IPS-NIHi7 (cell line): ENCODE data around the gene SFSWAP.
"Not testable (repeated sequence)": the region's sequence is repeated elsewhere in the genome, so short reads cannot be mapped to it uniquely, and the experiment has no call there.

Source experiments
- DNase-seq: peaks from one replicate; pipeline ENCODE4 v3.0.0; 2012; ENCODE audit warnings: mixed read lengths; ENCODE audit errors: extremely low spot score

Gene SFSWAP

DNA sequence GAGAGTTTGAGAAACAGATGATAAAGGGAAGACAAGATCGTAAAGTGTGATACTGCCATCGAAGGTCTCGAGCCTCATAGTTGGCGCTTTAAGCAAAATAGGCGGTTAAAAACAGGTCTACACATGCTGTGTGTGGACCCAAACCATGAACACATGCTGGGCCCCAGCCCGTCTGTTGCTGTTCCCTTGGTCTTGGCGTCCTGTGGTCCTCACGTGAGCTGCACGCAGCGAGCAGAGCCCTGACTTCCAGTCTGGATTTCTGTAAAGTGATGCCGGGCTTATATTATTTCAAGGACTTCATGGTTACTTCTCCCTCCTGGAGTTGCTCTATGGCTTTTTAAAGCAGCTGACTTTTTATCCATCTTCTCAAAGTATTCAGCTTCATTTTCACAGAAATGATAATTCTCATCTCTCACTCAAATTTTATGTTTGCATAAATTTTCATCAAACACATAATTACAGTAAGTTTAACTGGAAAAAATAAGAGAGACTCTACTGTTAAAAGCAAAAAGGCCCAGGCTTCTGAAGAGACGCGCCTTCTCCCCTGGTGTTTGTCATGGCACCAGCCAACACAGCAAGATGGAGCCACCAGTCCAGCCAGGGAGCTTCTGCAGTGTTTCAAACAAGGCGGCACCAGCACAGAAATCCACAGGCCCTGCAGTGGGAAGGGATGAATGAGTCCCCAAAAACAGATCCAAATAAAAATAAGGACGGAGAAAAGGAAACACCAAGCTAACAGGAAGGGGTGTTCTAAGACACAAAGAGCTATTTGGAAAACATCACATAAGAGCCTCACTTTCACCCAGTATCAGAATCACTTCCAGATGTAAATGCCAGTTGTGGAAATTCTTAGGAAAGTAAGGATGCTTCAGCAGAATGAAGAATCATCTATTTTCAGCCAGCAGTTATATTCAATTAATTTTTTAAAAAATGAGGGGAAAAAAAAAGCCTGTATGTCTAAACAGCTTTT lies 24.9 kb downstream of the SFSWAP start:
- DNase-seq = no peak

DNA sequence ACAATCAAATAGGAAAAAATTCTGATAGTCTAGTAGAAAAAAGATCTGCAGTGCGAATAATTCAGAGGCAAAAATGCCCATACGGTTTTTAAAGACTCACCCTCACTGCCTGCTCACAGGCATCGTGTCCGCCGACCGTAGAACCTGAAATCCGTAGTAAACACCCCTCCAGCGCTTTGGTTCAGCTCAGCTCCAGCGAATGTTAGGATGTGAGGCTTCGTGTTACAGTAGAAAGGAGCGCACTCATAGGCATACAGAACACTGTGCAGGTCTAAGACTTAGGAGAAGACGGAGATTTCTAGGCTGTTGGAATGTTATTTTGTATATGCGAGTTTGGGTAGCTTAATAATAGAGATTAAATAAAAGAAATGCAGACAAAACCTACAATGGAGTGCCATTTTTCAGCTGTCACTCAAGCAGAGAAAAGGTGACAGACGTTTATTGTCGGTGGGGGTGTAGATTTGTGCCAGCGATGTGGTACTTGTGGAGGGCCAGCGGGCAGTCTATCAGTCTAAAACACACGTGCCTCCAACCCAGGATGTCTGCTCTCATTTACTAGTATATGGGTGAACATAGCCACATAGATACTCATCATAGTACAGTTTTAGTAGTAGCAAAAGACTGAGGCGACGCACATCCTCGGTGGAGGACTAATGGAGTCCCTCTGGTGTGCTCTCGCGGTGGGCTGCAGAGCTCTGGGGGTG lies 25.7 kb downstream of the SFSWAP start:
- no peak for DNase-seq

DNA sequence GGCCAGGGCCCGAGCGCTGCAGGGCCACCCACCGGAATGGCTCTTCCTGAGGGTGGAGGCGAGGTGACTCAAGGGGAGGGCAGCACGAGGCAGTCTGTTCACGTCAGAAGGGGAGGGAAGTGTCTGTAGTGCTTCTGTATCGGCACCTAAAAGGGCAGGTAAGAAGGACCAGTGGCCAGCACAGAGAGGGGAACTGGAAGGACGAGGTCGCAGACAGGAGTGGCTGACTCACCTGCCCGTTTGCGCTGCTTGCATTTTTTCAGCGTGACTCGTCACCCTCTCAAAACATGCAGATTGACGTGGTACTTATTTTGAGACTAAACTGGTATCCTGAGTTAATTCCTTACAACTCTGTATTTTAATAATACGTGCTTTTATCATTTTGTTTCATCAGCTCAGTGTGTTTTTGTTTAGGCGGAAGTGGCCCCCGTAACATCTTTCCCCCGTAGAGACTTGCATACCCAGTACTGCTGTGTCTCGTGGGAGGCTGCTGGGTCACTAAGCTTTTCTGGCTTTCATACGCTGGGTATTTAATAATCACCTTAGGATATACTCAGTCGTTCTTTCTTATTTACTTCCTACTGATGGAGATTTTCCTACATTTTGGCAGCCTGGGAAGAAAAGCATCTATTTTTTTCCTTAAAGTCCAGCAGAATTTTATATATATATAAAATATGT lies 26.4 kb downstream of the SFSWAP start:
- peak; percentile 73 for DNase-seq

DNA sequence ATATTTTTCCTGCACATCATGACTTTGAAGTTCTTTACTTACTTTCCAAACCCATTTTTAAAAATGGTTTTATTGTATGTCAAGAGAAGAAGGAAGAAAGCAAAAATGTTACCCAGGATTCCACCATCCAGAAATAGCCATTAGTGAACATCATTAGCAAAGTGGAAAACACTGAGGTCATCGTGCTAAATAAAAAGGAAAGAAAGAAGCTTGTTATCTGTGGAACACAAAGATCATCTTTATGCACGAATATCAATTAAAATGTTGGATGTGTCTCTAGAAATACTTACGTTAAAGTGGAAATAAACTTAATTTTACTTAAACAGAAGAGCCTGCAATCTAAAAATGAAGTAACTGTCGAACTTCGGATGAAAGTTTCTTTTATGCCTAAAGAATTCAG lies 27.3 kb downstream of the SFSWAP start:
- no peak for DNase-seq

DNA sequence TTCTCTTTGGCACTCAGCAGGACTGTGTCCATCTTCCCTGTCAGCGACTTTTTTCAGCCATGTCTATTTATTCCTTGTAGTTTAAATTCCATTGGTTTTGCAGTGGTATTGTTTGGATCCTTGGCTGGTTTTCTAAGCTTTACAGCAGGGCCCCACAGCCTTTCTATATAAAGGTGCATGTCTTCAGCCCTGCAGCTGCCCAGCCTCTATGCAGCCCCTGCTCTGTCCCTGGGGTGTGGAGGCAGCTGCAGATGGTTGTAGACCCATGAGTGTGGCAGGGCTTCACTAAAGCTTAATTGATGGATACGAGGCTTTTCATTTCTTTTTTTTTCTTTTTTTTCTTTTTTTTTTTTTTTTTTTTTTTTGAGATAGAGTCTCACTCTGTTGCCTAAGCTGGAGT lies 29.7 kb downstream of the SFSWAP start:
- DNase-seq = no peak

DNA sequence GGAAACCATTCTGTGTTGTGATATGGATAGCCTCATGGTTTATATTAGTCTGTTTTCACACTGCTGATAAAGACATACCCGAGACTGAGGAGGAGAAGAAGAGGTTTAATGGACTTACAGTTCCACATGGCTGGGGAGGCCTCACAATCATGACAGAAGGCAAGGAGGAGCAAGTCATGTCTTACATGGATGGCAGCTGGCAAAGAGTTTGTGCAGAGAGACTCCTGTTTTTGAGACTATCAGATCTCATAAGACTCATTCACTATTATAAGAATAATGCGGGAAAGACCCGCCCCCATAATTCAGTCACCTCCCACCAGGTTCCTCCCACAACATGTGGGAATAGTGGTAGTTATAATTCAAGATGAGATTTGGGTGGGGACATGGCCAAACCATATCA lies 31.9 kb downstream of the SFSWAP start:
- not testable (repeated sequence) for DNase-seq

GRCh38 chr12:131743410-131743809 lies 32.5 kb downstream of the SFSWAP start:
- DNase-seq = not testable (repeated sequence)

- DNase-seq = not testable (repeated sequence)
These were observed 33.0 kb downstream of the SFSWAP start for GRCh38 chr12:131743880-131744279.

GRCh38 chr12:131744675-131745074 lies 33.8 kb downstream of the SFSWAP start:
- not testable (repeated sequence) for DNase-seq

- no peak for DNase-seq
These were observed 34.8 kb downstream of the SFSWAP start for GRCh38 chr12:131745706-131746105.

DNA sequence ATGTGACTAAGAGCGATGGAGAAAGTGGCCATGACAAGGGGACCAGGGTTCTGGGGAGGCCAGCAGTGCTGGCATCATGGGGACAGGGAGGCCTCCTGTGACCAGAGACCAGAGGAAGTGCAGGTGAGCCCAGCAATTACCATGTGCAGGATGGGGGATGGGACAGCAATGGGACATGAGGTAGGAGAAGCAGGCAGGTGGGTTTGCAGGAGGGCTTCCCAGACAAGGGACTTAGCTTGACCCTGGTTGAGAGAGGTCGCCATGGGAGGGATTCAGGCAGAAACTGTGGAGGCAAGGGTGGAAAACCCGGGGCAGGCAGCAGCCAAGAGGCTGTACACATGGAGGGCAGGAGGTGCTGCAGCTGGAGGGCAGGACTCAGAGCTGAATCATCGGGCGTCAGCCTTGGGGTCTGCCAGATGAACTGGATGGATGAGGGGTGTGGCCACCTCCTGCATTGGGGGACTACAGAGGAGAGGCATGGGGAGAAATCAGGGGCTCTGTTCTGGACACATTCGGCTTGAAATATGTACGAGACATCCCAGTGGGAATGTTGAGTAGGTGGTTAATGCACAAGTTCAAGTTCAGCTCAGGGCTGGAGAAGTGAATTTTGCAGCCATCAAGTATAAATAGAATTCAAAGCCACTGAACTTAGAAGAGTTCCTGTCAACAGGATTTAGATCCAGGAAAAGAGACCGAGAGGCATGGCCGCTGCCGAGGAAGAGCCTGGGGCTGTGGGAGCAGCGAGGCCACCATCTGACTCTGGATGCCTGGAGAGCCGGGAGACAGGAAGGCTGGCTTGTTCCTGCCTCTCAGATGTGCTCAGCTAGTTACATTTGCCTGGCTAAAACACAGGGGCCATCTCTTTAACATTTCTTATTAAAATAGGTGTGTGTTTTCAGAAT lies 36.6 kb downstream of the SFSWAP start:
- no peak for DNase-seq

GRCh38 chr12:131749618-131750315 lies 38.9 kb downstream of the SFSWAP start:
- DNase-seq = no peak

DNA sequence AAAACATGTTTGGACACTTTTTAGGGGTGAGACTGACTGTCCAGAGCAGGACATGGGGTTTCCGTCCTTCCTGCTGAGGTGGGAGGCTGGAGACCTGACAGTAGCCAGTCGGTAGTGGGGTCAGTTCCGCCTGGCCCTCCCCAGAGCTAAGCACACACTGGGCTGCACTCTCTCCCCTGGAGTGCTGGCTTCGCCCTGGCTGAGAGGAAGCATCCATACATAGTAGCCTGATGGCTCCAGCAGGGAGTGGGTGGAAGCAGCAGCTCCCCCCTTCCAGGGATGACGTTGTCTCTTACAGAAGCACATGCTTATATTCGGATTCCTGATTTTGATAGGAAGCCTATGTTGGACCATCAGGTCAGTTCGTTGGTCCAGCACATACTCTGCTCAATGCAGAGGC lies 40.4 kb downstream of the SFSWAP start:
- DNase-seq = no peak

DNA sequence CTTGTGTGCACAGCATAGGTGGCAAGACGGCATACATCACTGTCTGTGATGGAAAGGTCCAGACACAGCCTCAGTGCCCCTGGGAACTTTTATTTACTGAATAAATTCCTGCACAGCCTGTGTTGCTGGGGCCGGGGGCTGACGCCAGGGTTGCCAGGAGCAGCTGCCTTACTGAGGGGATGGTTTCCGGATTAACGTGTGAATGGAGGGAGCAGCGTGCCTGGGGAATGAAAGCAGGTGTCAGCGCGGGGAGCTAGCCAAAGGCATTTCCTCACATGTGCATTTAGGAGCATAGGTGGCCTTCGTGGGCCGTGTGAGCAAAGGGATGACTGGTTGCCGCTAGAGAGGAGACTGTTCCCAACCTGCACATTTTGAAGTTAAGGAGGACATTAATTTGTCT lies 41.6 kb downstream of the SFSWAP start:
- peak; percentile 50 for DNase-seq

DNA sequence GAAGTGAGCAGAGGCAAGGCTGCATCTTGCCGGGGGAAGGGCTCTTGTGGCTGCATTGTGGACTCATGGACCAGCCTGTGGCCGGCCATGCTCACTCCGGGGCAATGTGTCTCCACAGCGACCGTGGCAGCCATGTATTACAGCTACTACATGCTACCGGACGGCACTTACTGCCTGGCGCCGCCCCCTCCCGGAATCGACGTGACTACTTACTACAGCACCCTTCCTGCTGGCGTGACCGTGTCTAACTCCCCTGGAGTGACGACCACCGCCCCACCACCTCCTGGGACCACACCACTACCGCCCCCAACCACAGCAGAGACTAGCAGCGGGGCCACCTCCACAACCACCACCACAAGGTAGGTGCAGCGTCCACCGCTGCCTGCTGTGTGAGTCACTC lies 42.1 kb downstream of the SFSWAP start:
- no peak for DNase-seq

DNA sequence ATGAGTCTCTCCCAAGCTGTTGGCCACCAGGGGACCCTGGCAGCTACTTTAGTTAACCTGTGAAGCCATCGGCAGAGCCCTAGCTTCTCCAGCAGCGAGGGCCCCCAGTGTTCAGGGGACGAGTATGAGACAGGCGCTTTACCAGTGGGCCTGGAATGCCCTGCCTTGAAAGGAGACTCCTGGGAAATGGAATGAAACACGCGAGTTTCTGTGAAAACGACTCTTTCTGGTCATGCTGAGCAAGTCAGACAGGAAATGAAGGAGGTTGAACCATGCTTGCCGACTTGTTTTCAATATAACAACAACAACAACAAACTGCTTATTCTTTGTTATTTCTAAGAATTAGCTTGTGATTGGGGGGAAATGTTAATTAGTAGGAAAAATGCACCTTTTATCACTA lies 42.9 kb downstream of the SFSWAP start:
- no peak for DNase-seq

- no peak for DNase-seq
These were observed 43.3 kb downstream of the SFSWAP start for GRCh38 chr12:131754184-131754583.

DNA sequence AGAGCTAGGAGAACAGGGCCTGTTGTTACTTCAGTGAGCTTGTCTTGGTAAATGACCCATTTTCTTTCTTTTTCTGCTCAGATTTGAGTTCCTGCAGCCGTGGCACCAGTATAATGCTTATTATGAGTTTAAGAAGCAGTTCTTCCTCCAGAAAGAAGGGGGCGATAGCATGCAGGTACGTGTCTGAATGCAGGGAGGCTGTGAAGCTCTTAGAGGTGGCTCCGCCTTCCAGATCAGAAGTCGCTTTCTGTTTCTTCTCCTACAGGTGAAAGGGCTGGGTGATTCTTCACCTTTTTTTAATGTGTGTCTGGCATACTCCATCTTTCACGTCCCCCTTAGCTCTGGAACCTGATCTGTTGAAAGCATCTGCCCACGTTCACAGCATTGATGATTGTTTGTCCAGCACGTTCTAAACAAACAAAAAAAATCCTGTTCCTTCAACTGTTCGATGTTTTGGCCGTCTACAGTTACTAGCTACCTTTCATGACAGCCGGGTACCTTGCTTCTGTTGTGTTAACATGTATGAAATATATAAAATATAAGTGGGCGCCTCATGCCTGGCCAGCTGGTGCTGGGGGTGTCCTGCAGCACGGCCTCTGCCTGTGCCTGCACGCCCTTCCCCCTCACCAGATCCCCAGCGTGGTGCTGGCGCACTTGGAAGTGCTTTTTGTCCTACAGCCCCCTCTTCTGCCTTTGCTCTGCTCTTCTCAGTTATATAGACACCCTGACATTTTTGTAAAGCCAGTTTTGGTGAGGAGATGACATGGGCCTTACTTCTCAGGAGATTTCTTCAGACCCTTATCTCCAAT lies 44.6 kb downstream of the SFSWAP start:
- DNase-seq = peak; percentile 83

DNA sequence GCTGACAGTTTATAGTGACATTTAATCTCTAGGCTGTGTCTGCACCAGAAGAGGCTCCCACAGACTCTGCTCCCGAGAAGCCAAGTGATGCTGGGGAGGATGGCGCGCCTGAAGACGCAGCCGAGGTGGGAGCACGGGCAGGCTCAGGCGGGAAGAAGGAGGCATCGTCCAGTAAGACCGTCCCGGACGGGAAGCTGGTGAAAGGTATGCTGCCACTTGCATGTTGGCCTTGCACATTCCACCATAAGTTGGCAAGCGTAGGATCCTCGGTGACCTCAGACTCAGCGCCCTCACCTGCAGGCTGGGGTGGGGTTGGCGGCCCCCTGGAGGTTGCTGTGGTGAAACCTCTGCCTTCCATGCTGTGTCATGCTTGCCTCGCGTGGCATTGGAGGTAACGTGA lies 45.6 kb downstream of the SFSWAP start:
- no peak for DNase-seq

GRCh38 chr12:131757111-131757510 lies 46.2 kb downstream of the SFSWAP start:
- DNase-seq = no peak
